Neural progenitor cell (in vitro differentiated cells): ENCODE data around the gene SYTL1.

ENCODE experiments used
- EZH2 ChIP-seq: fragments of 200-600 bp; sonication (generic); IDR thresholded peaks from 2 replicates; pipeline ENCODE4 v1.6.1; 2017; ENCODE audit warnings: antibody characterized with exemption, mild to moderate bottlenecking, moderate library complexity
- TF ChIP-seq, protein P1 (sequence below): fragments of 200-600 bp; sonication (generic); IDR thresholded peaks from 2 replicates; pipeline ENCODE4 v1.5.1; 2017; ENCODE audit warnings: antibody characterized with exemption, mild to moderate bottlenecking

- TF ChIP-seq, protein P1, sequence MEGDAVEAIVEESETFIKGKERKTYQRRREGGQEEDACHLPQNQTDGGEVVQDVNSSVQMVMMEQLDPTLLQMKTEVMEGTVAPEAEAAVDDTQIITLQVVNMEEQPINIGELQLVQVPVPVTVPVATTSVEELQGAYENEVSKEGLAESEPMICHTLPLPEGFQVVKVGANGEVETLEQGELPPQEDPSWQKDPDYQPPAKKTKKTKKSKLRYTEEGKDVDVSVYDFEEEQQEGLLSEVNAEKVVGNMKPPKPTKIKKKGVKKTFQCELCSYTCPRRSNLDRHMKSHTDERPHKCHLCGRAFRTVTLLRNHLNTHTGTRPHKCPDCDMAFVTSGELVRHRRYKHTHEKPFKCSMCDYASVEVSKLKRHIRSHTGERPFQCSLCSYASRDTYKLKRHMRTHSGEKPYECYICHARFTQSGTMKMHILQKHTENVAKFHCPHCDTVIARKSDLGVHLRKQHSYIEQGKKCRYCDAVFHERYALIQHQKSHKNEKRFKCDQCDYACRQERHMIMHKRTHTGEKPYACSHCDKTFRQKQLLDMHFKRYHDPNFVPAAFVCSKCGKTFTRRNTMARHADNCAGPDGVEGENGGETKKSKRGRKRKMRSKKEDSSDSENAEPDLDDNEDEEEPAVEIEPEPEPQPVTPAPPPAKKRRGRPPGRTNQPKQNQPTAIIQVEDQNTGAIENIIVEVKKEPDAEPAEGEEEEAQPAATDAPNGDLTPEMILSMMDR, result peak; percentile 52
- TF ChIP-seq EZH2, result no peak
These were observed 31.2 kb downstream of the SYTL1 start for GRCh38 chr1:27372808-27373690.
